ENCODE results near the gene VARS2.
"Not testable (repeated sequence)": the region's sequence is repeated elsewhere in the genome, so short reads cannot be mapped to it uniquely, and the experiment has no call there.

Gene VARS2

DNA sequence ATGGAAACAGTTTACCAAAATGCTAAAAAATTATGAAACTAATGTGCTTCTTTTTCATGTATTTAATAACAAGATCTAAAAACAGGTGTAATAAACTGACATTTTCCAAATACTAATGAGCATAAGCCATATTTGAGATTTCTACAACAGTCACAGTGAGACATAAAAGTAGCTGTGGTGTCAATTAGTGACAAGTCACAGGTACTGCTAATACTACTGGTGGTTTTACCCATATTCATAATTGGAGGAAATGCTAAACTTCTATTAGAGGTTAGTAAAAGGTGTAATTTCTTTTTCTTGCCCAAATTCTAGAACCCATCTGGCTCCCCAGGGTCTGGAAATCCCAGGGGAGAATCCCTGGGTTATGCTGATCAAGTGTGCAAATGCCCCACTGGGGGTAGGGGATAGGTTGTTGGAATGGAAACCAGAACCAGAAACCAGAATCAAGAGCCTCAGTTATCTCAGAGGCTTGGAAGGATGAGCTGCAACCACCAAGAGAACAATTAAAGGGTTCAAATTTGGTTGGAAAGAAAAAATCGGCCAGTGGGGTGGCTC is 13.1 kb upstream of the VARS2 start:
- TF ChIP-seq, protein P1, sequence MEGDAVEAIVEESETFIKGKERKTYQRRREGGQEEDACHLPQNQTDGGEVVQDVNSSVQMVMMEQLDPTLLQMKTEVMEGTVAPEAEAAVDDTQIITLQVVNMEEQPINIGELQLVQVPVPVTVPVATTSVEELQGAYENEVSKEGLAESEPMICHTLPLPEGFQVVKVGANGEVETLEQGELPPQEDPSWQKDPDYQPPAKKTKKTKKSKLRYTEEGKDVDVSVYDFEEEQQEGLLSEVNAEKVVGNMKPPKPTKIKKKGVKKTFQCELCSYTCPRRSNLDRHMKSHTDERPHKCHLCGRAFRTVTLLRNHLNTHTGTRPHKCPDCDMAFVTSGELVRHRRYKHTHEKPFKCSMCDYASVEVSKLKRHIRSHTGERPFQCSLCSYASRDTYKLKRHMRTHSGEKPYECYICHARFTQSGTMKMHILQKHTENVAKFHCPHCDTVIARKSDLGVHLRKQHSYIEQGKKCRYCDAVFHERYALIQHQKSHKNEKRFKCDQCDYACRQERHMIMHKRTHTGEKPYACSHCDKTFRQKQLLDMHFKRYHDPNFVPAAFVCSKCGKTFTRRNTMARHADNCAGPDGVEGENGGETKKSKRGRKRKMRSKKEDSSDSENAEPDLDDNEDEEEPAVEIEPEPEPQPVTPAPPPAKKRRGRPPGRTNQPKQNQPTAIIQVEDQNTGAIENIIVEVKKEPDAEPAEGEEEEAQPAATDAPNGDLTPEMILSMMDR (IDR thresholded peaks at IDR 0.05; ENCODE audit: control insufficient read depth, insufficient read depth, low read depth, low read length, missing control alignments), result no peak
- H3K4me3 ChIP-seq (ENCODE audit: control insufficient read depth, low read depth, low read length), result no peak overlapping the region
- DNase-seq (ENCODE audit: low read depth), result no peak

DNA sequence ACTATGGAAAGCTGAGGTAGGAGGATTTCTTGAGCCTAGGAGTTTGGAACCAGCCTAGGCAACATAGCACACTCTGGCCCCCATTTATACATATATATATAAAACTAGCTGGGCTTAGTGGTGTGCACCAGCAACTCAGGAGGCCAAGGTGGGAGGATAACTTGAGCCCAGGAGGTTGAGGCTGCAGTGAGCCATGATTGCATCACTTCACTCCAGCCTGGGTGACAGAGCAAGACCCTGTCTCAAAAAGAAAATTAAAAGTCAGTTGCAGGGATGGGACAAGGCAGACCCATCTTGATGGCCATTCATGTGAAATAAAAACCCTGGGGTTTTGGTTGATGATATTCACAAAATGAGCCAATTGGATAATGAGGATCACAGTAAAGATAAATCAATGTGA is 12.6 kb upstream of the VARS2 start:
- TF ChIP-seq, protein P1 (IDR thresholded peaks at IDR 0.05; ENCODE audit: control insufficient read depth, insufficient read depth, low read depth, low read length, missing control alignments), result no peak
- H3K4me3 ChIP-seq (ENCODE audit: control insufficient read depth, low read depth, low read length), result no peak overlapping the region
- no peak for DNase-seq (ENCODE audit: low read depth)

DNA sequence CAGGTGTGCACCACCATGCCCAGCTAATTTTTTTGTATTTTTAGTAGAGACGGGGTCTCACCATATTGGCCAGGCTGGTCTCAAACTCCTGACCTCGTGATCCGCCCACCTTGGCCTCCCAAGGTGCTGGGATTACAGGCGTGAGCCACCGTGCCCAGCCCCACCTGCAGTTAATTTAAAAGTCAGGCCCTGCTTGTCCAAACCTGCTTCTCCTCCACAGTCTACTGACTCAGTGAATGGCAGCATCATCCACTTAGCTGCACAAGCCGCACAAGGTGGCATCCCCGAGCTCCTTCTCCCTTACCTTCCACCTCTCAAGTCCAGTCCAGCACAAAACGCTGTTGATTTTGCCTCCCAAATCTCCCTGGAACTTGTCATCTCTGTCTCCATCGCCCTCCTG is 11.8 kb upstream of the VARS2 start:
- not testable (repeated sequence) for H3K4me3 ChIP-seq (ENCODE audit: control insufficient read depth, low read depth, low read length); DNase-seq (ENCODE audit: low read depth)

DNA sequence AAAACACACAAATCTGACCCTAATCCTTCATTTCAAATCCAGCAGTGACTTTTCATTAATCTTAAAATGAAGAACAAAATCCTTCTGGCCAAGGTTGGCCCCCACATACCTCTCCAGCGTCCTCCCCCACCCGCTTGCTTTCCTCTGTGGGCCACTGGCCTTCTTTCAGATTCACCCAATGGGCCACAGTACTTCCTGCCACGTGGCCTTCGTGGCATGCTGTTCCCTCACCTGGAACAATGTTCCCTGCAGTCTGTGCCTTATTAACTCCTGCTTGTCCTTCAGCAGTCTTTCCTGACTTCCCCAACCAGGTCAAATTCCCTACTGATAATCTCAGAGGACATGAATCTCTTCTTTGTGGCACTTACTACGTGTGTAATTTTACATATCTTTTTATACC is 11.3 kb upstream of the VARS2 start:
- TF ChIP-seq, protein P1 (IDR thresholded peaks at IDR 0.05; ENCODE audit: control insufficient read depth, insufficient read depth, low read depth, low read length, missing control alignments), result no peak
- no peak overlapping the region for H3K4me3 ChIP-seq (ENCODE audit: control insufficient read depth, low read depth, low read length)
- DNase-seq (ENCODE audit: low read depth), result no peak

DNA sequence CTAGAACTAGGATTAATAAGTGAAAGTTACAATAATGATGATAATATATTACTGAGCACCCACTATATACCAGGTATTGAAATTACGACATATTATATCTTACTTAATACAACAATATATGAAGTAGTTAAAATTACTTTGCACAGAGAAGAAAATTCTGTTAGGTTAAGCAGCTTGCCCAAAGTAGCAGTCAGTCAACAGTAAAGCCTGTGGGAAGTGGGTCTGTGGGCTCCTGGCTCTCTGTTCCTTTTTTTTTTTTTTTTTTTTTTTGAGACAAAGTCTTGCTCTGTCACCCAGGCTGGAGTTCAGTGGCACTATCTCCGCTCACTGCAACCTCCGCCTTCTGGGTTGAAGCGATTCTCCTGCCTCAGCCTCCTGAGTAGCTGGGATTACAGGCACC is 10.8 kb upstream of the VARS2 start:
- no peak overlapping the region for H3K4me3 ChIP-seq (ENCODE audit: control insufficient read depth, low read depth, low read length)
- TF ChIP-seq, protein P1 (IDR thresholded peaks at IDR 0.05; ENCODE audit: control insufficient read depth, insufficient read depth, low read depth, low read length, missing control alignments), result no peak
- DNase-seq (ENCODE audit: low read depth), result no peak

DNA sequence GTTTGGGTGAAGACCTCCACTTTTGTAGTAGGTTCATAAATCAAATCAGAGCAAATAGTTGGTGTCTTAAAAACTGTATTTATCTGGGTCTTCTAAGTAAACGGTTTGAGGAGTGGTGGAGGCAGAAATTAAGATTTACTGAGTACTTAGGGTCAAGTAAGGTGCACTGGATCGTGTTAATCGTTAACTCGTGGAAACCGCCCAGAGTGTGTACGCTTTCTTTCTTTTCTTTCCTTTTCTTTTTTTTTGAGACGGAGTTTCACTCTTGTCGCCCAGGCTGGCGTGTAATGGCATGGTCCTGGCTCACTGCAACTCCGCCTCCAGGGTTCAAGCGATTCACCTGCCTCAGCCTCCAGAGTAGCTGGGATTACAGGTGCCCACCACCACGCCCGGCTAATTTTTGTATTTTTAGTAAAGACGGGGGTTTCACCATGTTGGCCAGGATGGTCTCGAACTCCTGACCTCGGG is 6.7 kb upstream of the VARS2 start:
- DNase-seq (ENCODE audit: low read depth), result not testable (repeated sequence)
- H3K4me3 ChIP-seq (ENCODE audit: control insufficient read depth, low read depth, low read length), result peak overlapping the region; percentile 91

DNA sequence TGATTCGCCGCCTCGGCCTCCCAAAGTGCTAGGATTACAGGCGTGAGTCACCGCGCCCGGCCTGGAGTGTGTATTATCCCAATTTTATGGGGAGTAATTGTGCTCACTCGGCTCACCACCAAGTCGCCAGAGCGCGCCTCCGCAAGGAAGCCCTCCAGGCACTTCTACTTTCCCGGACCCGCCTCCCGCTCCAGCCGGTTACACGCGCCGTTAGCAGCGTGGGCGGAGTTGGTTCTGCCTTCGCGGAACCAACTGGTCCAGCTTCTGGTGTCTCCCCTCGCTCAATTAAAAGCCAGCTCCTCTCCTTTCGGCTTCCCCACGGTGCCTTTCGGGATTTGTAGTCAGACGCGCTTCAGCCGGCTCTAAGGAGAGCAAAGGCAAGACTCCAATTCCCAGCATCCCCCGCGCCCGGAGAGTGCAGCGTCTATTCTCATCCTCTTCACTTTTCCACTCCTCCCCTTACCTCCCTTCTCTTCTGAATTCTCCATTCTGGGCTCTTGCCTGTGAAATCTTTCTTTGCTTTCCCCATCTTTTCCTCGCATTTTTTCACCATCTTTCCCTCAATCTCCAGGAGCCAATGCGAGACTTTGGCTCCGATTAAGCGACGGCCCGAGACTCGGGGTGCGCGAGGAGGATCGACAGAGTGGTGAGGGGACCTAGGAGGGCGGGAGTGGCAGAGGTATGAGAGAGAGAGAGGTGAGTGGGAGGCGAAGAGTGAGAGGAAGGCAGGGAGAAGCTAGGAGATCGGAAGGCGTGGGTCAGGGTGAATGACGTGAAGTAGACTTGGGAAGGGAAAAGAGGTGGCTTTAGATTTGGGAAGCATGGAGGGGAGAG is 6.1 kb upstream of the VARS2 start, which contains the start of gene GTF2H4:
Gene GTF2H4 (plus strand): TSS at position 450 of the 834 bp plus-strand sequence.
- TF ChIP-seq, protein P1 (IDR thresholded peaks at IDR 0.05; ENCODE audit: control insufficient read depth, insufficient read depth, low read depth, low read length, missing control alignments), result no peak
- peak within 1 kb of the TSS; percentile 91 for H3K4me3 ChIP-seq (ENCODE audit: control insufficient read depth, low read depth, low read length)
- DNase-seq (ENCODE audit: low read depth), result peak; percentile 96

Data from AG09309 (cell line).